GM12873 (cell line): Measurements from ENCODE around the gene SLC18A2.
A peak's percentile ranks its signal among the peaks of the same experiment; 100 is the strongest.

Source experiments
- CTCF ChIP-seq: IDR thresholded peaks from 2 replicates; pipeline ENCODE4 v1.5.1; 2012; ENCODE audit warnings: low read depth, mild to moderate bottlenecking, moderate library complexity, low read length, control low read depth; ENCODE audit not compliant: insufficient read depth; ENCODE audit errors: missing control alignments

SLC18A2 gene

DNA sequence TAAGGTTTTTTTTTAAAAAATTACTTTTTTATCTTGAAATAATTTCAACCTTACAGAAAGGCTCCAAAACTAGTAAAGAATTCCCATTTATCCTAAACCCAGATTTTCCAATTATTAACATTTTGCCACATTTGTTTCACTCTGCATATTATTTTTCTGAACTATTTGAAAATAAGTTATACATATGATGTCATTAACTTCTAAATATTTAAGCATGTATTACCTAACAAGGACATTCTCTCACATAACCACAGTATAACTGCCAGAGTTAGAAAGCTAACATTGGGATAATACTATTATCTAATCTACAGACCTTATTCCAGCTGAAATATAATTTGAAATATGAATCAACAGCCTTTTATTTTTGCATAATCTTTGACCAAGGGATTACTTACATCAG lies 65.8 kb downstream of the SLC18A2 start:
- TF ChIP-seq CTCF = no peak

DNA sequence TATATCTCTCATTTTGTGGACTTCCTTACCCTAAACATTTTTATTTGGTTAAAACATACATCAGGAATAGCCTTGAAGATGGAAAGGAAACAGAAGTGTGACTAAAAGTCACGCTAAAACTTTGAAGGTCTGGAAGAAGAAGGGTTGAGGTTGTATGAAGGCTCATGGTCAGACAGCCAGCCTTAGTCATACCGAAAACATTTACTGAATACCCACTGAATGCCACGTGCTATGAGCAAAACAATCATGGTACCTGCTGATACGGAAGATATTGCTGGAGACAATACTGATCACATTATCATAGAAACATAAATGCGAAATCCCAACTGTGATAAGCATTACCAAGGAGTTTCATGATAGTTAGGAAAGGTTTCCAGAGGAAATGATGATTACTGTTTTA lies 70.3 kb downstream of the SLC18A2 start:
- no peak for TF ChIP-seq CTCF

DNA sequence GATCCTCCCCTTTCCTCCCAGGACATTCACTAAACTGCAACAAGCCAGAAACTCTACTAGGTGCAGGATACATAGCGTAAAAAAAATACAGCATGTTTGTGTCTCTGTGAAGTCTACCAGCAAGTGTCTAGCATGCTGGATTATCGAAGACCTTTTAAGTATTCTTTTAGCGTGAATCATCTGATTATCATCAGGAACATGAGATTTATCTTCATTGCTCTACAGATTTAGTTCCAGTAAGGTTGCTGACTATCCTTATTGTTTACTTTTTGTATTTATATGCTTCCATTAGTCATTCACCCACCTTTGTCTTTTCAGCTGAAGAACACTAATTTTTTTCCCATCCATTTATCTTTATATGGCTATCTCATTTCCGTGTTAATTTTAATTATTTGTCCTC lies 71.5 kb downstream of the SLC18A2 start:
- TF ChIP-seq CTCF = no peak

GRCh38 chr10:117313641-117314040 lies 72.7 kb downstream of the SLC18A2 start:
- no peak for TF ChIP-seq CTCF

GRCh38 chr10:117316701-117317100 lies 75.8 kb downstream of the SLC18A2 start:
- no peak for TF ChIP-seq CTCF

DNA sequence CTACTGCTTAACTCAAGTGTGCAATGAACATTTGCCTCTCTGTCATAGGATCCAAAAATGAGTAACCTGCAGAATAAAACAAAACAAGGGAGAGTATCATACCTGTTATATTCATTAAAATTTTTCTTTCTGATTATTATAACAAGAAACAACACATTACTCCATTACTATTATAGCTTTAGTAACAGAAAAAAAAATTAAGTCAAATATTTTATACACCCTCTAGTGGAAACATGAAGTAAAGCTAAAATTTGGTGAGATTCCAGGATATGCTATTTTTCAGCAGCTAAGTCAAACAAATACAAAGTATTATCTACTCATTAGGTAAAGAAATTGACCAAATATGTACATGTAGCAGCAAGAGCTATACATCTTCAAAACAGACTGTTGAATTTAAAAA lies 78.0 kb downstream of the SLC18A2 start:
- TF ChIP-seq CTCF = no peak

DNA sequence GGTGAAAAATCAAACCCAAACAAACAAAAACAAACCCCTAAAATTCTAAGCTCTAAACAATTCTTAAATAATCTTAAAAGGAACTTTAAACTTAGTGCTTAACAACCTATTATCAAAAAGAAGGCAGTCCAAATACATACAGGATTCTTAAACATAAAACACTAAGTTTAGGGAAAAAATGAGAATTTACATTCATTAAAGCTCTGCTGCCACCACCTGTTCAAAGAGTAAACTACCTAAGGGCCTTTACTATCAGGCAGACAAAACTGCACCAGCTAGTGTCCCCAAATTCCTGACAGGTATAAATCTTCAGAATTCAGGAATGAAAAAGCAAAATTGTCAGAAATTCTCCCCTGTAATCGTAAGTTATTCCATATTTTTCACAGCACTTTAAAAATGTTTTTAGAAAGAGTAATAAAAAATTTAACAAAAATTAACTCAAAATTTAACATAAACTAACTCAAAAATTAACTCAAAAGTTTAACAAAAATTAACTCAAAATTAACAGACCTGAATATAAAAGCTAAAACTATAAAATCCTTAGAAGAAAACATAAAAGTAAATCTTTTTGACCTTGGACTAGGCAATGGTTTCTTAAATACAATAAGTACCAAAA lies 79.2 kb downstream of the SLC18A2 start:
- peak; percentile 55 for TF ChIP-seq CTCF

DNA sequence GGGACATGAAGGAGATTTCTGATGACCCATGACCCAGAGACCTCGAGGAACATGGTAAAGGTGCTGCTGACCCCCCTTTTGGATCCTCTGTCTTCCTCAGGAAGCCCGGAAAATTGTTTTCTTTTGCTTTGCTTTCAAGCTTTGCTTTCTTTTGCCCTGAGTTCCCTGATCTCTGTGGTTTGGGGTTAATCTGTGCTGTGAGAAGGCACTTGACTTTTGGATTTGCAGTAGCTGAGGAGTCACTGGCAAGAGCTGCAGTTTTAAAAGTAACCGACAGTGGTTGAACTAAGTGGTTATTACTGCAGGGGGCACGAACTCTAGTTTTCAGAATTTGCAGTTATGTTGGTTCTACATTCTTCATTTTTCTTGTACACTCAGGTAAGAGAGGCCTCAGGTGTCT lies 81.3 kb downstream of the SLC18A2 start:
- TF ChIP-seq CTCF = peak; percentile 13
